ENCODE results near the gene FAM124A.

GRCh38 chr13:51328488-51328887 lies 106.3 kb downstream of the FAM124A start:
- no peak for TF ChIP-seq CTCF (IDR thresholded peaks at IDR 0.05)
- no peak for TF ChIP-seq EP300 (IDR thresholded peaks at IDR 0.05; ENCODE audit: low read depth)
- no peak for TF ChIP-seq POLR2A (IDR thresholded peaks at IDR 0.05)

All from transverse colon (tissue), 3 donors.